B cell (primary cell): ENCODE results near the gene DAO. TPM values are rescaled to one million over a fixed set of nuclear protein-coding genes. Genes with fewer than 3 reads are reported as not detected.

Source experiments
- ATAC-seq: fragments of 200-7000 bp; cut with Tn5 transposase; one replicate; pipeline ENCODE4 v1.10.0; 2021; ENCODE audit warnings: low read depth, mild to moderate bottlenecking, moderate number of reproducible peaks, moderate library complexity
- CTCF ChIA-PET: fragments of 350-600 bp; sonication (Branson Sonifier 250); formaldehyde crosslinking; loops from one replicate; lab custom pipeline; 2021; ENCODE audit warnings: antibody characterized with exemption, inconsistent platforms; lab: Charles Lee
- POLR2A ChIA-PET: fragments of 350-600 bp; sonication (Branson Sonifier 250); formaldehyde crosslinking; loops from one replicate; lab custom pipeline; 2021; ENCODE audit warnings: antibody characterized with exemption; lab: Charles Lee
- DNase-seq: peaks from one replicate; pipeline ENCODE4 v3.0.0; 2013
- H2AFZ ChIP-seq: 2 replicates; pipeline ENCODE4 v1.6.1; 2012; ENCODE audit warnings: mild to moderate bottlenecking, low read depth, low read length; ENCODE audit not compliant: insufficient read depth, poor library complexity, severe bottlenecking
- H3K27ac ChIP-seq, 2 donors: 1 replicate in 1 of 2; 2 replicates in 1 of 2; pipeline ENCODE4 v1.5.1; 2012 to 2013; ENCODE audit warnings: low read length in 2 of 2, mild to moderate bottlenecking in 2 of 2, moderate library complexity in 1 of 2
- H3K27me3 ChIP-seq, 4 experiments: fragments of 200-600 bp in 1 of 4; sonication (generic) in 1 of 4; replicated peaks in 1 of 4; 1 replicate in 2 of 4; 2 replicates in 2 of 4; pipeline versions ENCODE4 v1.6.1 to v1.7.0; 2013 to 2016; ENCODE audit warnings: low read length in 3 of 4, mild to moderate bottlenecking in 2 of 4, mixed read lengths in 1 of 4, moderate library complexity in 1 of 4; ENCODE audit not compliant: insufficient read depth in 4 of 4, control insufficient read depth in 3 of 4; ENCODE audit errors: control extremely low read depth in 1 of 4
- H3K36me3 ChIP-seq, 2 experiments: replicated peaks in 1 of 2; 1 replicate in 1 of 2; 2 replicates in 1 of 2; pipeline versions ENCODE4 v1.6.1 to v1.7.1; 2013; ENCODE audit warnings: low read length in 1 of 2; ENCODE audit not compliant: insufficient read depth in 2 of 2, control insufficient read depth in 1 of 2; ENCODE audit errors: control extremely low read depth in 1 of 2, extremely low read depth in 1 of 2
- H3K4me1 ChIP-seq, 2 donors: fragments of 200-600 bp in 1 of 2; sonication (generic) in 1 of 2; 1 replicate in 1 of 2; 2 replicates in 1 of 2; pipeline versions ENCODE4 v1.5.1 to v1.6.1; 2013 to 2017; ENCODE audit warnings: low read length in 2 of 2; ENCODE audit not compliant: control insufficient read depth in 2 of 2, insufficient read depth in 2 of 2
- H3K4me2 ChIP-seq: replicated peaks from 2 replicates; pipeline ENCODE3; 2012; ENCODE audit warnings: mild to moderate bottlenecking, low read depth, low read length; ENCODE audit not compliant: poor library complexity, severe bottlenecking
- H3K4me3 ChIP-seq, 5 experiments: fragments of 200-600 bp in 1 of 5; sonication (generic) in 1 of 5; 1 replicate in 3 of 5; 2 replicates in 2 of 5; pipeline versions ENCODE4 v1.5.1 to v1.7.0; 2011 to 2016; ENCODE audit warnings: low read length in 4 of 5, mild to moderate bottlenecking in 4 of 5, low read depth in 2 of 5, control low read depth in 1 of 5, moderate library complexity in 1 of 5; ENCODE audit not compliant: insufficient read depth in 1 of 5; ENCODE audit errors: control extremely low read depth in 1 of 5, extremely low read depth in 1 of 5
- H3K79me2 ChIP-seq: fragments of 200-600 bp; sonication (generic); one replicate; pipeline ENCODE4 v1.6.0; 2016; ENCODE audit warnings: low read length; ENCODE audit not compliant: control insufficient read depth, insufficient read depth
- H3K9ac ChIP-seq: fragments of 200-600 bp; sonication (generic); 2 replicates; pipeline ENCODE4 v1.6.1; 2017; ENCODE audit warnings: mild to moderate bottlenecking, low read length, moderate library complexity
- H3K9me3 ChIP-seq, 3 donors: one replicate each; pipeline versions ENCODE4 v1.6.1 to v1.7.1; 2013; ENCODE audit warnings: low read length in 2 of 3; ENCODE audit not compliant: control insufficient read depth in 2 of 3, insufficient read depth in 1 of 3; ENCODE audit errors: control extremely low read depth in 1 of 3
- H4K20me1 ChIP-seq: 2 replicates; pipeline ENCODE4 v1.6.0; 2012; ENCODE audit warnings: mild to moderate bottlenecking, low read length; ENCODE audit not compliant: insufficient read depth, control insufficient read depth, poor library complexity, severe bottlenecking
- H3K27ac Mint-ChIP-seq: one replicate; pipeline ENCODE4 v1.8.0; 2021; ENCODE audit warnings: mixed read lengths
- H3K27me3 Mint-ChIP-seq: one replicate; pipeline ENCODE4 v1.8.0; 2021; ENCODE audit warnings: mixed read lengths
- H3K4me1 Mint-ChIP-seq: one replicate; pipeline ENCODE4 v1.8.0; 2021; ENCODE audit warnings: mixed read lengths
- H3K4me3 Mint-ChIP-seq: one replicate; pipeline ENCODE4 v1.8.0; 2021; ENCODE audit warnings: mixed read lengths
- H3K9me3 Mint-ChIP-seq: one replicate; pipeline ENCODE4 v1.8.0; 2022; ENCODE audit warnings: mixed read lengths; ENCODE audit not compliant: insufficient read depth
- EZH2 ChIP-seq: IDR thresholded peaks from 2 replicates; pipeline ENCODE4 v1.6.1; 2012; ENCODE audit warnings: borderline replicate concordance, low read depth, mild to moderate bottlenecking, moderate library complexity, low read length; ENCODE audit not compliant: insufficient read depth, poor library complexity, severe bottlenecking
- WGBS: methylation state at CpG from one replicate; pipeline ENCODE4 v1.1.5; 2013; ENCODE audit warnings: missing lambda C conversion rate; ENCODE audit not compliant: insufficient coverage; 5-methylcytosine and 5-hydroxymethylcytosine counted together
- intact Hi-C: fragments of 100-400 bp; cut with micrococcal nuclease; formaldehyde crosslinking; loops from one replicate; pipeline ENCODE4 v1.10.0; 2022
- polyA plus RNA-seq: library from polyadenylated mRNA; depleted of rRNA; stranded (reverse); fragments of >200 nt; gene quantifications from 2 replicates; pipeline ENCODE4 v1.2.3, GENCODE V29; 2012
- total RNA-seq, 2 donors: library from RNA; stranded (reverse); fragments of 120-200 nt in 1 of 2; gene quantifications; 1 replicate in 1 of 2; 2 replicates in 1 of 2; pipeline versions ENCODE4 v1.2.3 to v1.2.4, GENCODE V29; 2013 to 2022
- TF ChIP-seq, protein P1 (sequence below): fragments of 200-600 bp; IDR thresholded peaks from one replicate; pipeline ENCODE4 v1.8.0; 2022; ENCODE audit warnings: antibody characterized with exemption, mild to moderate bottlenecking

Gene DAO
- total and polyA plus RNA-seq, 2 donors (not counting 1 experiment from before 2014, with no cell fraction given), result not detected

- Histone ChIP-seq H3K36me3 (peaks cover 0 to 22% of the 10 kb centered on the region in 2 experiments), H4K20me1 (peaks cover under 1% of the 10 kb centered on the region), H3K9me3 (no peaks in the 10 kb centered on the region), H3K9ac (no peak overlapping the region), H3K4me3 (no peak overlapping the region), H3K79me2 (peaks cover 4% of the 10 kb centered on the region), H3K27me3 (no peaks in the 10 kb centered on the region), H3K4me2 (peak overlapping the region; percentile 42), H2AFZ (no peak overlapping the region), H3K4me1 (peaks cover 9 to 11% of the 10 kb centered on the region in 2 donors), H3K27ac (peak overlapping the region in 1 of 2 donors; percentile 76)
- Mint-ChIP-seq H3K4me3 (no peak overlapping the region), H3K4me1 (peaks cover 23% of the 10 kb centered on the region), H3K9me3 (no peaks in the 10 kb centered on the region), H3K27me3 (no peaks in the 10 kb centered on the region), H3K27ac (peak overlapping the region; percentile 77)
- DNase-seq (peak; percentile 81), ATAC-seq (peak; percentile 88)
- ChIA-PET CTCF (interaction anchor here (0.7 to 0.9 kb wide), 2 partner anchors 100 to 218 kb away, joined by 3 to 4 read pairs; no protein-coding TSS in a partner anchor), POLR2A (interaction anchor here (0.7 to 1.1 kb wide), 2 partner anchors 11 to 29 kb away, joined by 3 read pairs; no protein-coding TSS in a partner anchor)
- 22% methylated on average over 4 of the region's 9 CpGs for WGBS
- intact Hi-C loops, result no loop called here
- no peak for TF ChIP-seq EZH2
- TF ChIP-seq, protein P1, sequence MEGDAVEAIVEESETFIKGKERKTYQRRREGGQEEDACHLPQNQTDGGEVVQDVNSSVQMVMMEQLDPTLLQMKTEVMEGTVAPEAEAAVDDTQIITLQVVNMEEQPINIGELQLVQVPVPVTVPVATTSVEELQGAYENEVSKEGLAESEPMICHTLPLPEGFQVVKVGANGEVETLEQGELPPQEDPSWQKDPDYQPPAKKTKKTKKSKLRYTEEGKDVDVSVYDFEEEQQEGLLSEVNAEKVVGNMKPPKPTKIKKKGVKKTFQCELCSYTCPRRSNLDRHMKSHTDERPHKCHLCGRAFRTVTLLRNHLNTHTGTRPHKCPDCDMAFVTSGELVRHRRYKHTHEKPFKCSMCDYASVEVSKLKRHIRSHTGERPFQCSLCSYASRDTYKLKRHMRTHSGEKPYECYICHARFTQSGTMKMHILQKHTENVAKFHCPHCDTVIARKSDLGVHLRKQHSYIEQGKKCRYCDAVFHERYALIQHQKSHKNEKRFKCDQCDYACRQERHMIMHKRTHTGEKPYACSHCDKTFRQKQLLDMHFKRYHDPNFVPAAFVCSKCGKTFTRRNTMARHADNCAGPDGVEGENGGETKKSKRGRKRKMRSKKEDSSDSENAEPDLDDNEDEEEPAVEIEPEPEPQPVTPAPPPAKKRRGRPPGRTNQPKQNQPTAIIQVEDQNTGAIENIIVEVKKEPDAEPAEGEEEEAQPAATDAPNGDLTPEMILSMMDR, result no peak
Observed at GRCh38 chr12:108850854-108851573, 28.9 kb upstream of the DAO start.
